SK-N-SH (cell line): ENCODE measurements around the gene FAM222B.

Source experiments
- CTCF ChIP-seq: fragments of 200-600 bp; sonication (generic); IDR thresholded peaks from 2 replicates; pipeline ENCODE4 v1.6.1; 2017; ENCODE audit warnings: antibody characterized with exemption, mild to moderate bottlenecking, moderate library complexity
- EP300 ChIP-seq, 2 experiments: IDR thresholded peaks; 2 replicates each; pipeline versions ENCODE4 v1.4.0 to v1.6.1; 2012; ENCODE audit warnings: borderline replicate concordance in 1 of 2, low read depth in 1 of 2, low read length in 1 of 2
- EZH2phosphoT487 ChIP-seq: fragments of 200-600 bp; sonication (generic); IDR thresholded peaks from 2 replicates; pipeline ENCODE4 v1.6.1; 2017; ENCODE audit warnings: low read depth, mixed run types, mild to moderate bottlenecking, antibody characterized with exemption, moderate library complexity, borderline replicate concordance
- JUND ChIP-seq: IDR thresholded peaks from 2 replicates; pipeline ENCODE4 v1.4.0; 2012
- MAX ChIP-seq: IDR thresholded peaks from 2 replicates; pipeline ENCODE4 v1.4.0; 2012; ENCODE audit warnings: low read depth
- MXI1 ChIP-seq: IDR thresholded peaks from 2 replicates; pipeline ENCODE4 v1.6.1; 2012; ENCODE audit warnings: mild to moderate bottlenecking, low read depth, low read length, improper control_type of control experiment
- POLR2AphosphoS5 ChIP-seq: IDR thresholded peaks from 2 replicates; pipeline ENCODE4 v1.6.1; 2012; ENCODE audit warnings: low read depth, low read length
- RAD21 ChIP-seq: IDR thresholded peaks from 2 replicates; pipeline ENCODE4 v1.6.1; 2012; ENCODE audit warnings: mild to moderate bottlenecking, low read length
- RFX5 ChIP-seq: IDR thresholded peaks from 2 replicates; pipeline ENCODE4 v1.6.1; 2012; ENCODE audit warnings: mild to moderate bottlenecking, improper control_type of control experiment, low read length
- RXRA ChIP-seq: IDR thresholded peaks from 2 replicates; pipeline ENCODE4 v1.4.0; 2012; ENCODE audit warnings: low read depth, mild to moderate bottlenecking, borderline replicate concordance
- SIN3A ChIP-seq: IDR thresholded peaks from 2 replicates; pipeline ENCODE4 v1.6.1; 2012; ENCODE audit warnings: low read depth, mild to moderate bottlenecking, low read length, moderate library complexity, borderline replicate concordance
- TAF1 ChIP-seq: IDR thresholded peaks from 2 replicates; pipeline ENCODE4 v1.6.1; 2012; ENCODE audit warnings: low read depth, mild to moderate bottlenecking, low read length, moderate library complexity, borderline replicate concordance
- TCF12 ChIP-seq: IDR thresholded peaks from 2 replicates; pipeline ENCODE4 v1.4.0; 2012
- USF2 ChIP-seq: fragments of 150-350 bp; IDR thresholded peaks from 2 replicates; pipeline ENCODE4 v1.6.1; 2017; ENCODE audit warnings: antibody characterized with exemption, low read length, low read depth, borderline replicate concordance

GRCh38 chr17:28758411-28759121 is 84.0 kb downstream of the FAM222B start:
- TF ChIP-seq POLR2AphosphoS5 (no peak), CTCF (no peak), EZH2phosphoT487 (no peak), RFX5 (no peak), MXI1 (no peak), MAX (no peak), SIN3A (no peak), USF2 (no peak), TCF12 (no peak), RXRA (no peak), EP300 (IDR thresholded peaks at IDR 0.05; ENCODE audit: borderline replicate concordance in 1 of 2, low read depth in 1 of 2, low read length in 1 of 2) (no peak), TAF1 (no peak), RAD21 (no peak), JUND (no peak)
